Epithelial cell of esophagus (primary cell): Measurements from ENCODE around the gene CDC42BPA.
"Not testable (repeated sequence)": the region's sequence is repeated elsewhere in the genome, so short reads cannot be mapped to it uniquely, and the experiment has no call there.

Source experiments
- DNase-seq: peaks from one replicate; pipeline ENCODE4 v3.0.0; 2010; ENCODE audit warnings: low read depth
- H3K4me3 ChIP-seq: 2 replicates; pipeline ENCODE4 v1.5.1; 2011; ENCODE audit warnings: mild to moderate bottlenecking, low read length, control low read depth
- TF ChIP-seq, protein P1 (sequence below): IDR thresholded peaks from 2 replicates; pipeline ENCODE4 v1.5.1; 2011; ENCODE audit warnings: low read depth, mild to moderate bottlenecking, low read length, control low read depth, inconsistent platforms; ENCODE audit not compliant: insufficient read depth; ENCODE audit errors: missing control alignments

CDC42BPA gene

DNA sequence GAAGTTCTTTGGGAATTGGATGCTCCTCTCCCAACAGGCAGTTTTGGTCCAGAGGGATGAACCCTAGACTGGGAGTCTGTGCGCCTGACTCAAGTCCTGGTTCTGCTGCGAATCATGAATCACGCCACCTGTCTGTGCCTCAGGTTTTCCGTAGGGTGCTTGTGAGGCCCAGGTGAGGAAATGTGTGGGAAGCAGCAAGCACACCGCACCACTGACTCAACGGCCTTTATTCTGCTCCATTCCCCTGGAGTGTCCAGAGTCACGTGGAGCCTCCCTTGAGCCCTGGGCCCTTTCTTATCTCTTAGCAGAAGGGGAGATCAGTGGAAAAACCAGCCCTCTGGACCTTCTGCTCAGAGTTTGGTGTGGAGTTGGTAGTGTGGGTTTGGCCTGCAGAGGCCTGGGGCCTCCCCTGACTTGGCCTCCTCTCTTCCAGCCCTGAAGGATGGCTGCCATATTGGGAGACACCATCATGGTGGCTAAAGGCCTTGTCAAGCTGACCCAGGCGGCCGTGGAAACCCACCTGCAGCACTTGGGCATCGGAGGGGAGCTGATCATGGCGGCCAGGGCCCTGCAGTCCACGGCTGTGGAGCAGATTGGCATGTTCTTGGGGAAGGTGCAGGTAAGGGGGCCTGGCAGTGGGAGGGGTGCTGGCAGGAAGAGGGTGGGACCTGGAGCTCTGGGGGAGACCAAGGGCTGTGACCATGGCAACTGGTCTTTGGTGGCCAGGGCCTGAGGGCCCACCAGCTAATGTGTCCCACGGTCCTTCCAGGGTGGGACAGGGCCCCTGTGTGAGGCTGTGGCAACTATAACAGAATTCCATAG lies 357.1 kb downstream of the CDC42BPA start:
- DNase-seq = no peak
- no peak overlapping the region for H3K4me3 ChIP-seq
- TF ChIP-seq, protein P1, sequence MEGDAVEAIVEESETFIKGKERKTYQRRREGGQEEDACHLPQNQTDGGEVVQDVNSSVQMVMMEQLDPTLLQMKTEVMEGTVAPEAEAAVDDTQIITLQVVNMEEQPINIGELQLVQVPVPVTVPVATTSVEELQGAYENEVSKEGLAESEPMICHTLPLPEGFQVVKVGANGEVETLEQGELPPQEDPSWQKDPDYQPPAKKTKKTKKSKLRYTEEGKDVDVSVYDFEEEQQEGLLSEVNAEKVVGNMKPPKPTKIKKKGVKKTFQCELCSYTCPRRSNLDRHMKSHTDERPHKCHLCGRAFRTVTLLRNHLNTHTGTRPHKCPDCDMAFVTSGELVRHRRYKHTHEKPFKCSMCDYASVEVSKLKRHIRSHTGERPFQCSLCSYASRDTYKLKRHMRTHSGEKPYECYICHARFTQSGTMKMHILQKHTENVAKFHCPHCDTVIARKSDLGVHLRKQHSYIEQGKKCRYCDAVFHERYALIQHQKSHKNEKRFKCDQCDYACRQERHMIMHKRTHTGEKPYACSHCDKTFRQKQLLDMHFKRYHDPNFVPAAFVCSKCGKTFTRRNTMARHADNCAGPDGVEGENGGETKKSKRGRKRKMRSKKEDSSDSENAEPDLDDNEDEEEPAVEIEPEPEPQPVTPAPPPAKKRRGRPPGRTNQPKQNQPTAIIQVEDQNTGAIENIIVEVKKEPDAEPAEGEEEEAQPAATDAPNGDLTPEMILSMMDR = no peak

DNA sequence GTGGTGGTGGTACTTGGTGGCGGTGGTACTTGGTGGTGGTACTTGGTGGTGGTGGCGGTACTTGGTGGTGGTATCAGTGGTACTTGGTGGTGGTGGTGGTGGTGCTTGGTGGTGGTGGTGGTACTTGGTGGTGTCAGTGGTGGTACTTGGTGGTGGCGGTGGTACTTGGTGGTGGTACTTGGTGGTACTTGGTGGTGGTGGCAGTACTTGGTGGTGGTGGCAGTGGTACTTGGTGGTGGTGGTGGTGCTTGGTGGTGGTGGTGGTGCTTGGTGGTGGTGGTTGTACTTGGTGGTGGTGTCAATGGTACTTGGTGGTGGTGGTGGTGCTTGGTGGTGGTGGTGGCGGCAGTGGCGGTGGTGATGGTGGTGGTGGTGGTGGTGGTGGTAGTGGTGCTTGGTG lies 358.0 kb downstream of the CDC42BPA start:
- TF ChIP-seq, protein P1 = no peak
- H3K4me3 ChIP-seq = no peak overlapping the region
- no peak for DNase-seq

DNA sequence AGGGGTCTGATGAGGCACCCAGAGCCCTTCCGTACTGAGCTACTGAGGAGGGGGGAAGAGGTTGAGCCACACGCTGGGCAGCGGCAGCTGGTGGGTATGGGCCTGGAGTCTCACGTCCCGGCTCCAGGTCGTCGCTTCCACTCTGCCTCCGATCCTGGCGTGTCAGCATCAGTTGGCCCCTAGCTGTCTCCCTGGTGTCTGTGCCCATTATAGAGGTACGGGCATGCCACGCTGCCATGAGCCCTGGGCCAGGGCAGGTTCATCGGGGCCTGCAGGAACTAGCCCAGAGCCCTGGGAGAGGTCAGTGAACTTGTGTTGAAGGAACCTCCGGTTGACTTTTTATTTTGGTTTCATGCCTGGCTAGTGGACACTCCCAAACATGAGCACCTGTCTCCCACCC lies 360.0 kb downstream of the CDC42BPA start:
- no peak for DNase-seq
- TF ChIP-seq, protein P1 = no peak
- H3K4me3 ChIP-seq = no peak overlapping the region

DNA sequence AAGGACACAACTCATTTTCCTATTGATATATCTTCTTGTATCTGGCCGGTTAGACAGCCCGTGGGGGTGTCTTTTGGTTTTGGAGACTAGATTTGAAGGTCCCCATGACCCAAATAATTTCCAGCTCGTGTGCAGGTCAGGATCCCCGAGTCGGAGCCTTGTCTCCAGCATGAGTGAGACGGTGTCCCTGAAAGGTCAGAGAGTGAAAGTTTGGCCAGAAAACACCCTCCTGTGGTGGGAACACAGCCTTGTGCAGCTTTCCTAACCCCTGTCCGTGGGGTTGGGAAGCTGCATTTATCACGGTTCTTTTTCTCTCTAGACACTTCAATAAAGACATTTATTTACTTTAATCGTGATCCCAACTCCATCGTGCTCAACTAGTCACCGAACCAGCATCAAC lies 360.6 kb downstream of the CDC42BPA start:
- no peak overlapping the region for H3K4me3 ChIP-seq
- no peak for DNase-seq
- TF ChIP-seq, protein P1 = no peak

DNA sequence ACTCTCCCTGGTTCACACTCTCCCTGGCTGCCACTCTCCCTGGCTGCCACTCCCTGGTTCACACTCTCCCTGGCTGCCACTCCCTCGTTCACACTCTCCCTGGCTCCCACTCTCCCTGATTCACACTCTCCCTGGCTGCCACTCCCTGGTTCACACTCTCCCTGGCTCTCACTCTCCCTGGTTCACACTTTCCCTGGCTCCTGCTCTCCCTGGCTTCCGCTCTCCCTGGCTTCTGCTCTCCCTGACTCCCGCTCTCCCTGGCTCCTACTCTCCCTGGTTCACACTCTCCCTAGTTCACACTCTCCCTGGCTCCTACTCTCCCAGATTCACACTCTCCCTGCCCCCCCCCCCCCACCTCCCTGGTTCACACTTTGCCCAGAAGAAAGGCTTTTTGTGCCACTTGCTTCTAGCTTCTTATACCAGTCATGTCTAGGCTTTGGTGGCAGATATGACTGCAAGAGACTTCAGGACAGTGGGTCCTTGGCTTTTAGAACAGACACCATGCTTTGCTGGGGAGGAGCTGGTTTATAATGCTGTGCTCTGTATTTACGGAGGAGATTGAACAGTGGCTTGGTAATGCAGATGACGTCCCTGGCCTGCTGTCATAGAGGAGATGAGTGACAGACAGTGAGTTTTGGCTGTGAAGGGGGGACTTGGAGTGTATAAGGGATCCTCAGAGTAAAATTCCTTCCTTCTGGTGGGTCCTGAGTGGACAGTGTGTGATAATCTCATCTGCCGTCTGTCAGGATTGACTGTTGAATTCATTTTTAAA lies 361.2 kb downstream of the CDC42BPA start:
- TF ChIP-seq, protein P1 = no peak
- no peak for DNase-seq
- no peak overlapping the region for H3K4me3 ChIP-seq

DNA sequence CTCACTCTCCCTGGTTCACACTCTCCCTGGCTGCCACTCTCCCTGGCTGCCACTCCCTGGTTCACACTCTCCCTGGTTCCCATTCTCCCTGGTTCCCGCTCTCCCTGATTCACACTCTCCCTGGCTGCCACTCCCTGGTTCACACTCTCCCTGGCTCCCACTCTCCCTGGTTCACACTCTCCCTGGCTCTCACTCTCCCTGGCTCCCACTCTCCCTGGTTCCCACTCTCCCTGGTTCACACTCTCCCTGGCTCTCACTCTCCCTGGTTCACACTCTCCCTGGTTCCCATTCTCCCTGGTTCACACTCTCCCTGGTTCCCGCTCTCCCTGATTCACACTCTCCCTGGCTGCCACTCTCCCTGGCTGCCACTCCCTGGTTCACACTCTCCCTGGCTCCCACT lies 362.4 kb downstream of the CDC42BPA start:
- DNase-seq, H3K4me3 ChIP-seq: not testable (repeated sequence)

DNA sequence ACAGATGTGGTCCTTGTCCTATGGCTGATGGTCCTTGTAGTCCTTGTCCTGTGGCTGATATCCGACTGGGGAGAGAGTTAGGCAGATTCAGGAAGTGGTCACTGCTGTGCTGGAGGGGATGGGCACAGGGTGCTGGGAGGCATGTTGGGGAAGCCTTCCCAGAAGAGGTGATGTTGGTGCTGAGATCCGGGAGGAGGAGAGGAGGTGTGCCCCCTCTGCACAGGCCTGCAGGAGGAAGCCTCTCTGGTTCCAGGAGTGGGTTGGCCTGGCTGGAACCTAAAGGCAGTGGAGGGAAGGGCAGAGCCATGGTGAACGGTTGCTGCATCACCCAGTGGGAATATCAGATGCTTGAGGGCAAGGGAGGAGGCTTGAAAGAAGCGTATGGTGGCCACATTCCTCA lies 363.5 kb downstream of the CDC42BPA start:
- DNase-seq = no peak

More for the DNA sequence above, 363.5 kb downstream of the CDC42BPA start:
- H3K4me3 ChIP-seq = no peak overlapping the region
- TF ChIP-seq, protein P1 = no peak
